GM19351 (cell line): ENCODE measurements around the gene MAN1A2.

Source experiments
- ATAC-seq: cut with Tn5 transposase; IDR thresholded peaks from one replicate; pipeline ENCODE4 v1.9.1; 2021; ENCODE audit warnings: mild to moderate bottlenecking, moderate library complexity; ENCODE audit not compliant: unreplicated experiment

Gene MAN1A2

GRCh38 chr1:117359561-117360289 lies 7.5 kb upstream of the MAN1A2 start:
- ATAC-seq = no peak

- ATAC-seq = no peak
Measured at GRCh38 chr1:117362986-117363385, 4.3 kb upstream of the MAN1A2 start.

GRCh38 chr1:117363571-117364048 lies 3.6 kb upstream of the MAN1A2 start:
- no peak for ATAC-seq

- ATAC-seq = no peak
Measured at GRCh38 chr1:117364240-117364639, 3.0 kb upstream of the MAN1A2 start.

GRCh38 chr1:117365350-117366176 lies 1.7 kb upstream of the MAN1A2 start:
- no peak for ATAC-seq

- ATAC-seq = peak; percentile 33
Measured at GRCh38 chr1:117366177-117367045, 838 bp upstream of the MAN1A2 start.

- ATAC-seq = peak; percentile 24
Measured at GRCh38 chr1:117368116-117369108, 1.2 kb downstream of the MAN1A2 start.

- no peak for ATAC-seq
Measured at GRCh38 chr1:117370071-117370470, 2.8 kb downstream of the MAN1A2 start.

GRCh38 chr1:117370509-117370908 lies 3.3 kb downstream of the MAN1A2 start:
- ATAC-seq = no peak

GRCh38 chr1:117371441-117372151 lies 4.3 kb downstream of the MAN1A2 start:
- ATAC-seq = no peak

GRCh38 chr1:117372863-117373412 lies 5.7 kb downstream of the MAN1A2 start:
- ATAC-seq = no peak

- no peak for ATAC-seq
Measured at GRCh38 chr1:117373932-117374331, 6.7 kb downstream of the MAN1A2 start.

- no peak for ATAC-seq
Measured at GRCh38 chr1:117375327-117375726, 8.1 kb downstream of the MAN1A2 start.

- no peak for ATAC-seq
Measured at GRCh38 chr1:117387060-117387633, 19.9 kb downstream of the MAN1A2 start.

GRCh38 chr1:117388328-117388727 lies 21.1 kb downstream of the MAN1A2 start:
- ATAC-seq = no peak

- ATAC-seq = no peak
Measured at GRCh38 chr1:117389284-117389683, 22.0 kb downstream of the MAN1A2 start.

- ATAC-seq = no peak
Measured at GRCh38 chr1:117389779-117390178, 22.5 kb downstream of the MAN1A2 start.

GRCh38 chr1:117392771-117393170 lies 25.5 kb downstream of the MAN1A2 start:
- ATAC-seq = no peak

- no peak for ATAC-seq
Measured at GRCh38 chr1:117396074-117396473, 28.8 kb downstream of the MAN1A2 start.
